H7 (cell line): ENCODE results near the gene ADAMTS14. TPM values are rescaled to one million over a fixed set of nuclear protein-coding genes. Genes with fewer than 3 reads are reported as not detected.
"Not testable (repeated sequence)": the region's sequence is repeated elsewhere in the genome, so short reads cannot be mapped to it uniquely, and the experiment has no call there.

Source experiments
- DNase-seq: peaks from one replicate; pipeline ENCODE4 v3.0.0; 2012
- H3K27me3 ChIP-seq: 2 replicates; pipeline ENCODE4 v1.6.0; 2011; ENCODE audit warnings: mild to moderate bottlenecking, low read length; ENCODE audit not compliant: control insufficient read depth, insufficient read depth
- H3K36me3 ChIP-seq: replicated peaks from 2 replicates; pipeline ENCODE4 v1.5.1; 2011; ENCODE audit warnings: low read length; ENCODE audit not compliant: control insufficient read depth, insufficient read depth
- H3K4me3 ChIP-seq: 2 replicates; pipeline ENCODE4 v1.5.1; 2011; ENCODE audit warnings: low read depth, mild to moderate bottlenecking, control low read depth, low read length, moderate library complexity; ENCODE audit not compliant: insufficient read depth
- total RNA-seq: library from RNA; depleted of rRNA; stranded (reverse); fragments of >200 nt; shearing (Covaris generic); gene quantifications from 2 replicates; pipeline ENCODE4 v1.2.3, GENCODE V29; 2014

The ADAMTS14 gene
- total RNA-seq, 1 experiment from 2014 or later: 1.1 TPM

- no peak for DNase-seq
These were observed 22.2 kb upstream of the ADAMTS14 start for GRCh38 chr10:70650104-70650503.

DNA sequence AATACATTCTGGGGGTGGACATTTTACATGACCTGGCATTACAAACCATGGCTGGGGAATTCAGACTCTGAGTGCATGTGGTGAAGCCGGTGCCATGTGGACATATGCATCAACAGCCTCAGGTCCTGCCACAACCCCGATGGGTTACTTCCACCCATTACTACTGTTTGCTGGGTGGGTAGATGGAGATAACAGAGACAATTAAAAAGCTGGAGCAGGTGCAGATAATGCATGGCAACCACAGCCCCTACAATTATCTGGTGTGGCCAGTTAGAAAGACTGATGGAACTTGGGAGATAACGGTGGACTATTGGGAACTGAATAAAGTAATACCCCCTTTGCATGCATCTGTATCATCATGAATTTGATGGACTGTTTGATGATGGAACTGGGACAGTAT is 21.6 kb upstream of the ADAMTS14 start:
- H3K36me3 ChIP-seq: no peaks in the 10 kb centered on the region
- no peaks in the 10 kb centered on the region for H3K27me3 ChIP-seq
- no peak overlapping the region for H3K4me3 ChIP-seq
- DNase-seq: no peak

More at GRCh38 chr10:70650104-70650503, 22.2 kb upstream of the ADAMTS14 start:
- Histone ChIP-seq H3K36me3 (no peaks in the 10 kb centered on the region), H3K27me3 (no peaks in the 10 kb centered on the region), H3K4me3 (no peak overlapping the region)

DNA sequence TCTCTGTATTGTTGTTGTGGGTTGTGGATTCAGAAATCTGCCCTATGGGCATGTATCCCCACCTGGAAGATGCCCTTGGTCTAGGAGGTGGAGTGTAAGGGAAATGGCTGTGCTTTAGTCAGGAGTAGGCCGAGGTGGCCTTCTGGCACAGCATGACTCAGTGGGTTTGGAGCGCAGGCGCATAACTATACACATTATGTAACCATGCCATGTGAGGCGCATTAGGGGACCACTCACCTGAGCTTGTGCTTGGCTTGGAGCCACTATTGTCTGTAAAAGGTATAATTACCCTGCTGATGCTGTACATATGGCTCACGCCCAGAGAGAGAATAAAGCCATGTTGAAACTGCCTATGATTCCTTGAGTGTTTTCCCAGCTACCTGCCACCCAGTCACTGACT is 20.6 kb upstream of the ADAMTS14 start:
- H3K4me3 ChIP-seq: no peak overlapping the region
- no peaks in the 10 kb centered on the region for H3K36me3 ChIP-seq
- DNase-seq: no peak
- H3K27me3 ChIP-seq: no peaks in the 10 kb centered on the region

DNA sequence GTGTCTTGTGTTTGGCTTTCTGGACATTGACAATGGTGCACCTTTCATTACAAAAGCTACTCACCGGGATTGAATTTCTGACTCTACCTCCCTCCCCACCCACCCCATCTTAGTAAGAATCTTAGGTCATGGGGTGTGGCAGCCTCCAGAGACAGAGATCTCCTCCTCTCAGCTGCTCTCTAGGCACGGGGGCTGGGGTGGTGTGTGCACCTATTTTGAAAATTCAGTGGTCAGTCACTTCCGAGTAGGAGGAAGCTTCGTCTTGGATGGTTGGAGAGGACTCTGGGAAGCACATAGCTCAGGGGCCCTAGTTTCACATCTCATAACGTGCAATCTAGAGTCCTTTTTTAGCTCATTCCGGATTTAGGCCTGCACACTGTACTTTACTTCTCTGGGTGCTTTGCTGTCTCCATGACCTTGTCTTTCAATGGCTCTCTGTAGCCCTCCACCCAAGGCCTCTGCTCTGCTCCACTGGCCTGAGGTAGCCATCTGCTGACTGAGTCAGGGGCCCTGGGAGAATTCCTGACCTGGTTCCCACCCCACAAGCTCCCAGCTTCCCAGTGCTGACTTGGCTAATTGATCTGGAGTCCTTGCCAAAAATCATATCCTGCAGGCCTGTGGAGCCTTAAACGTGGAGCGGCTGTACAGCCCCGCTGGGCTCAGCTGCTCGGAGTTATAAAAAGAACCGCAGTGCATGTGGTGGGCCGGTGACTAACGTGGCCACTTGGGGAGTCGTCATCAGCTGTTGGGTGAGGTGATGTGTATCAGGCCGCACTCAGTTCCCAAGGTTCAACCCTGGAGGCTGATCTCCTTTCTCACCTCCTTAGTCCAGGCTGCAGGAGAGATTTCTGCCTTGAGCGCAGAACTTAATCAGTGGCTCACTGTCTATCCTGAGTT is 19.3 kb upstream of the ADAMTS14 start:
- H3K36me3 ChIP-seq: no peaks in the 10 kb centered on the region
- no peaks in the 10 kb centered on the region for H3K27me3 ChIP-seq
- no peak overlapping the region for H3K4me3 ChIP-seq
- DNase-seq: no peak

DNA sequence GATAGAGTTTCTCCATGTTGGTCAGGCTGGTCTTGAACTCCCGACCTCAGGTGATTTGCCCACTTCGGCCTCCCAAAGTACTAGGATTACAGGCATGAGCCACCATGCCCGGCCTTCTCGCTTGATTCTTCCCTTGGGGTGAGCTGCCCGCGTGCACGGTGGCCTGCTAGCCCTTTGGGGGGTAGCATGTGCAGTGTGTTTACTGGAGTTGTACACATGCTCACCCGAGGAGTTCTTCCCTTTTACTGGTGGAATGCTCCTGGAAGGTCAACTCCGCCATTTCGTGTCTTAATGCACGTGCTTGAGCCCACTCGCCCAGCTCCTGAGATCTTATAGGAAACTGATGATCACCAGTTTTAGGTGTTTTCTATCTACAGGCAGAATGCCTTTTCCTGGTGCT is 17.0 kb upstream of the ADAMTS14 start:
- Histone ChIP-seq H3K4me3 (no peak overlapping the region), H3K36me3 (no peaks in the 10 kb centered on the region), H3K27me3 (no peaks in the 10 kb centered on the region)
- DNase-seq: no peak

GRCh38 chr10:70656489-70656888 is 15.8 kb upstream of the ADAMTS14 start:
- Histone ChIP-seq H3K36me3 (no peaks in the 10 kb centered on the region), H3K4me3 (no peak overlapping the region), H3K27me3 (no peaks in the 10 kb centered on the region)
- DNase-seq: no peak

DNA sequence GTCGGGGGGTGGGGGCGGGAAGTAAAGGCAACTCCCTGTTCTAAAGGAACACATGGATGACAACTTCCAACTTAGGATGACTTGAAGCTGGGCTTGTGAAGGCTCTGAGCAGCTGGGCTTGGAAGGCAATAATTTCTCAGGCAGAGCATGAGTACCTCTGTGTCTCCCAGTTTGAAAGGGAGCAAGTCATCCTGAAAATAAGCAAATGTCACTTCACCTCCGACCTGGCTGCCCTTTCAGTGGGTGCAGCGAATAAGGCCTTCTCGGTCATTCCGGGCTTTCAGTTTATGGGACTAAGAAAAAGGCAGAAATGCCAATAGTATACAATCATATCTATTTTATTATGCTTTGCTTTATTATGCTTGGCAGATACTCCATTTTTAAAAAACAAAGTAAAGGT is 15.3 kb upstream of the ADAMTS14 start:
- Histone ChIP-seq H3K27me3 (no peaks in the 10 kb centered on the region), H3K4me3 (no peak overlapping the region), H3K36me3 (no peaks in the 10 kb centered on the region)
- no peak for DNase-seq

- no peak for DNase-seq
- Histone ChIP-seq H3K36me3 (no peaks in the 10 kb centered on the region), H3K4me3 (no peak overlapping the region), H3K27me3 (no peaks in the 10 kb centered on the region)
These were observed 13.6 kb upstream of the ADAMTS14 start for GRCh38 chr10:70658582-70659136.

- Histone ChIP-seq H3K36me3 (no peaks in the 10 kb centered on the region), H3K27me3 (no peaks in the 10 kb centered on the region), H3K4me3 (no peak overlapping the region)
- no peak for DNase-seq
These were observed 13.0 kb upstream of the ADAMTS14 start for GRCh38 chr10:70659306-70659705.

DNA sequence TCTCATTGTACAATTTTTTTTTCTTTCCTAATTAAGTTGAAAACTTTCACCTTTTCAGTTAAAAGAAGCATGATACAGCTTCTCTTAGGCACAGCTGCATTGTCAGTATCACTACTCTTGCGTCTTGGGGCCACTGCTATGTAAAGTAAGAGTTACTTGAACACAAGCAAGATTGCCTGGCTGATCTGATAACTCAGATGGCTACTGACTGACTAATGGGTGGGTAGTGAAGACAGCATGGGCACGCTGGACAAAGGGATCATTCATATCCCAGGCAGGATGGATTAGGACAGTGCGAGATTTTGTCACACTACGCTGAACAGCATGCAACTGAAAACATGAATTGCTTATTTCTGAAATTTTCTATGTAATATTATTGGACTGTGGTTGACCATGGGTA is 11.6 kb upstream of the ADAMTS14 start:
- Histone ChIP-seq H3K36me3 (no peaks in the 10 kb centered on the region), H3K4me3 (no peak overlapping the region), H3K27me3 (no peaks in the 10 kb centered on the region)
- no peak for DNase-seq

GRCh38 chr10:70661623-70662361 is 10.5 kb upstream of the ADAMTS14 start:
- Histone ChIP-seq H3K36me3 (no peaks in the 10 kb centered on the region), H3K27me3 (no peaks in the 10 kb centered on the region), H3K4me3 (no peak overlapping the region)
- DNase-seq: no peak

GRCh38 chr10:70662362-70663220 is 9.7 kb upstream of the ADAMTS14 start:
- H3K27me3 ChIP-seq: no peaks in the 10 kb centered on the region
- H3K36me3 ChIP-seq: no peaks in the 10 kb centered on the region
- no peak overlapping the region for H3K4me3 ChIP-seq
- DNase-seq: no peak

GRCh38 chr10:70663458-70664409 is 8.6 kb upstream of the ADAMTS14 start:
- H3K27me3 ChIP-seq, H3K4me3 ChIP-seq: not testable (repeated sequence)

More at GRCh38 chr10:70663458-70664409, 8.6 kb upstream of the ADAMTS14 start:
- DNase-seq, H3K36me3 ChIP-seq: not testable (repeated sequence)
